Adrenal gland (tissue), 5 donors: ENCODE measurements around the gene ALDOA.

Experiments
- POLR2A ChIP-seq, 2 donors: fragments of 450-650 bp; IDR thresholded peaks; one replicate each; pipeline ENCODE4 v1.6.1; 2017; ENCODE audit warnings: antibody characterized with exemption in 2 of 2, mild to moderate bottlenecking in 2 of 2, moderate library complexity in 1 of 2
- TF ChIP-seq, protein P1 (sequence below), 6 experiments: fragments of 450-650 bp in 4 of 6; fragments of 200-600 bp in 2 of 6; sonication (generic) in 1 of 6; IDR thresholded peaks; 1 replicate in 5 of 6; 2 replicates in 1 of 6; pipeline versions ENCODE4 v1.5.1 to v1.8.0; 2016 to 2021; ENCODE audit warnings: antibody characterized with exemption in 6 of 6, mild to moderate bottlenecking in 2 of 6, moderate library complexity in 1 of 6
- donor health status: DM: no; HTN: no; CAD: no.

DNA sequence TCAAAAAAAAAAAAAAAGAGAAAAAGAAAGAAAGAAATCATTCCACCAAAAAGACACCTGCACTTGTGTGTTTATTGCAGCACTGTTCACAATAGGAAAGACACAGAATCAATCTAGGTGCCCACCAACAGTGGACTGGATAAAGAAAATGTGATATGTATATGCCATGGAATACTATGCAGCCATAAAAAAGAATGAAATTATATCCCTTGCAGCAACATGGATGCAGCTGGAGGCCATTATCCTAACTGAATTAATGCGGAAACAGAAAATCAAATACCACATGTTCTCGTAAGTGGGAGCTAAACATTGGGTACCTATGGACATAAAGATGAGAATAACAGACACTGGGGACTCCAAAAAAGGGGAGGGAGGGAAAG is 48.3 kb upstream of the ALDOA start:
- no peak for TF ChIP-seq POLR2A (IDR thresholded peaks at IDR 0.05)
- TF ChIP-seq, protein P1, sequence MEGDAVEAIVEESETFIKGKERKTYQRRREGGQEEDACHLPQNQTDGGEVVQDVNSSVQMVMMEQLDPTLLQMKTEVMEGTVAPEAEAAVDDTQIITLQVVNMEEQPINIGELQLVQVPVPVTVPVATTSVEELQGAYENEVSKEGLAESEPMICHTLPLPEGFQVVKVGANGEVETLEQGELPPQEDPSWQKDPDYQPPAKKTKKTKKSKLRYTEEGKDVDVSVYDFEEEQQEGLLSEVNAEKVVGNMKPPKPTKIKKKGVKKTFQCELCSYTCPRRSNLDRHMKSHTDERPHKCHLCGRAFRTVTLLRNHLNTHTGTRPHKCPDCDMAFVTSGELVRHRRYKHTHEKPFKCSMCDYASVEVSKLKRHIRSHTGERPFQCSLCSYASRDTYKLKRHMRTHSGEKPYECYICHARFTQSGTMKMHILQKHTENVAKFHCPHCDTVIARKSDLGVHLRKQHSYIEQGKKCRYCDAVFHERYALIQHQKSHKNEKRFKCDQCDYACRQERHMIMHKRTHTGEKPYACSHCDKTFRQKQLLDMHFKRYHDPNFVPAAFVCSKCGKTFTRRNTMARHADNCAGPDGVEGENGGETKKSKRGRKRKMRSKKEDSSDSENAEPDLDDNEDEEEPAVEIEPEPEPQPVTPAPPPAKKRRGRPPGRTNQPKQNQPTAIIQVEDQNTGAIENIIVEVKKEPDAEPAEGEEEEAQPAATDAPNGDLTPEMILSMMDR (IDR thresholded peaks at IDR 0.05), result no peak
